A673 (cell line): ENCODE data around the gene CELSR1. TPM values are rescaled to one million over a fixed set of nuclear protein-coding genes. Genes with fewer than 3 reads are reported as not detected.
A peak's percentile ranks its signal among the peaks of the same experiment; 100 is the strongest.

Experiments
- BruUV-seq: library from RNA; stranded (reverse); fragments of 400-500 nt; replicated peaks from 2 replicates; lab custom pipeline; 2021; lab: Mats Ljungman, UMichigan
- CTCF ChIA-PET: fragments of 300-600 bp; sonication (Branson Sonifier 250); formaldehyde crosslinking; loops from one replicate; lab custom pipeline; 2022; ENCODE audit warnings: antibody characterized with exemption; lab: Charles Lee
- POLR2A ChIA-PET: fragments of 300-600 bp; sonication (Branson Sonifier 250); formaldehyde crosslinking; loops from one replicate; lab custom pipeline; 2022; ENCODE audit warnings: antibody characterized with exemption; ENCODE audit not compliant: low non-redundant PET; lab: Charles Lee
- DNase-seq: peaks from one replicate; pipeline ENCODE4 v3.0.0-alpha.2; 2015; ENCODE audit warnings: low spot score
- H3K27ac ChIP-seq: fragments of 200-600 bp; sonication (generic); 2 replicates; pipeline ENCODE4 v1.5.1; 2016; ENCODE audit warnings: mixed run types, low read depth, mild to moderate bottlenecking, mixed read lengths, antibody characterized with exemption, low read length; ENCODE audit not compliant: poor library complexity, severe bottlenecking
- H3K27me3 ChIP-seq: fragments of 200-600 bp; sonication (generic); replicated peaks from 2 replicates; pipeline ENCODE4 v1.6.1; 2017; ENCODE audit warnings: mixed run types, low read depth, mild to moderate bottlenecking, mixed read lengths, antibody characterized with exemption, low read length; ENCODE audit not compliant: insufficient read depth, poor library complexity
- H3K36me3 ChIP-seq: fragments of 200-600 bp; sonication (generic); 2 replicates; pipeline ENCODE4 v1.6.1; 2016; ENCODE audit warnings: mixed run types, mild to moderate bottlenecking, mixed read lengths, antibody characterized with exemption, low read length; ENCODE audit not compliant: insufficient read depth, poor library complexity, severe bottlenecking
- H3K4me1 ChIP-seq: fragments of 200-600 bp; sonication (generic); 2 replicates; pipeline ENCODE4 v1.6.1; 2017; ENCODE audit warnings: mixed run types, mild to moderate bottlenecking, mixed read lengths, antibody characterized with exemption, low read length; ENCODE audit not compliant: insufficient read depth, poor library complexity, severe bottlenecking
- H3K4me3 ChIP-seq: fragments of 200-600 bp; sonication (generic); 2 replicates; pipeline ENCODE4 v1.5.1; 2016; ENCODE audit warnings: low read depth, mixed run types, mild to moderate bottlenecking, mixed read lengths, low read length; ENCODE audit not compliant: poor library complexity, severe bottlenecking
- H3K9me3 ChIP-seq: fragments of 200-600 bp; sonication (generic); 2 replicates; pipeline ENCODE4 v1.6.1; 2016; ENCODE audit warnings: mixed run types, low read depth, mild to moderate bottlenecking, mixed read lengths, antibody characterized with exemption, low read length; ENCODE audit not compliant: poor library complexity, severe bottlenecking
- EZH2 ChIP-seq: fragments of 200-600 bp; sonication (generic); IDR thresholded peaks from 2 replicates; pipeline ENCODE4 v1.6.1; 2017; ENCODE audit warnings: borderline replicate concordance, low read depth, mild to moderate bottlenecking, mixed read lengths, antibody characterized with exemption, low read length; ENCODE audit not compliant: poor library complexity, severe bottlenecking
- intact Hi-C: fragments of 100-400 bp; cut with micrococcal nuclease; formaldehyde crosslinking; loops from one replicate; pipeline ENCODE4 v1.10.0; 2022; ENCODE audit not compliant: unreplicated experiment
- total RNA-seq: library from RNA; stranded (reverse); gene quantifications from 2 replicates; pipeline ENCODE4 v1.2.3, GENCODE V29; 2021
- TF ChIP-seq, protein P1 (sequence below): fragments of 300-800, 200-600 bp; sonication (generic); conservative IDR thresholded peaks from 2 replicates; pipeline ENCODE4 v1.5.1; 2017; ENCODE audit warnings: low read depth, mild to moderate bottlenecking, antibody characterized with exemption, low read length, moderate library complexity, mixed read lengths

Gene CELSR1
- total RNA-seq, 1 experiment from 2014 or later, result 2.3 TPM

GRCh38 chr22:46483353-46483752, 54.1 kb downstream of the CELSR1 start:
- Histone ChIP-seq H3K4me1 (peaks cover 5% of the 10 kb centered on the region), H3K36me3 (no peaks in the 10 kb centered on the region), H3K27ac (no peak overlapping the region), H3K9me3 (no peaks in the 10 kb centered on the region), H3K27me3 (no peaks in the 10 kb centered on the region), H3K4me3 (no peak overlapping the region)
- DNase-seq, result peak; percentile 61
- TF ChIP-seq, protein P1, sequence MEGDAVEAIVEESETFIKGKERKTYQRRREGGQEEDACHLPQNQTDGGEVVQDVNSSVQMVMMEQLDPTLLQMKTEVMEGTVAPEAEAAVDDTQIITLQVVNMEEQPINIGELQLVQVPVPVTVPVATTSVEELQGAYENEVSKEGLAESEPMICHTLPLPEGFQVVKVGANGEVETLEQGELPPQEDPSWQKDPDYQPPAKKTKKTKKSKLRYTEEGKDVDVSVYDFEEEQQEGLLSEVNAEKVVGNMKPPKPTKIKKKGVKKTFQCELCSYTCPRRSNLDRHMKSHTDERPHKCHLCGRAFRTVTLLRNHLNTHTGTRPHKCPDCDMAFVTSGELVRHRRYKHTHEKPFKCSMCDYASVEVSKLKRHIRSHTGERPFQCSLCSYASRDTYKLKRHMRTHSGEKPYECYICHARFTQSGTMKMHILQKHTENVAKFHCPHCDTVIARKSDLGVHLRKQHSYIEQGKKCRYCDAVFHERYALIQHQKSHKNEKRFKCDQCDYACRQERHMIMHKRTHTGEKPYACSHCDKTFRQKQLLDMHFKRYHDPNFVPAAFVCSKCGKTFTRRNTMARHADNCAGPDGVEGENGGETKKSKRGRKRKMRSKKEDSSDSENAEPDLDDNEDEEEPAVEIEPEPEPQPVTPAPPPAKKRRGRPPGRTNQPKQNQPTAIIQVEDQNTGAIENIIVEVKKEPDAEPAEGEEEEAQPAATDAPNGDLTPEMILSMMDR, result no peak
- TF ChIP-seq EZH2, result no peak
- intact Hi-C loops, result no loop called here
- ChIA-PET POLR2A (no interaction called here), CTCF (no interaction called here)
- BruUV-seq, result no TSS peak

DNA sequence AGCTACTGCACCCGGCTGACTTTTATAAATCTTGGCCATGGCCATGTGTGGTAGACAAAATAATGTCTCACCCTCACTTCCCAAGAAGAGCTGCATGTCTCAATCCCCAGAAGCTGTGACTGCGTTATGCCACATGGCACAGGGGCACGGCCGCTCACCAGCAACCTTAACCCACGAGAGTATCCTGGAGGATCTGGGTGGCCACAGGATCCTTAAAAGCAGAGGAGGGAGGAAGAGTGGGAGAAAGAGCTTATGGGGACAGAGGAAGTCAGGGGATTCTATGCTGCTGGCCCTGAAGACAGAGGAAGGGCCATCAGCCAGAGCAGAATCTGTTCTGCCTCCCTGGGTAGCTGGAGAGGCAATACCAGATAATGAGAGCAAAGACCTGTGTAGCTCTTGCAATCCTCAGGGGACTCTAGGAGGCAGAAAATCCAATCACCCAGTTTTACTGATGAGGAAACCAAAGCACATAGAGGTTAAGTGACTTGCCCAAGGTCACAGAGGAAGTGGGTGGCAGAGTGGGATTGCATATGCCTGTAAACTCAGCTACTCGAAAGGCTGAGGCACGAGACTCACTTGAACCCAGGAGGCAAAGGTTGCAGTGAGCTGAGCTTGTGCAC, 55.3 kb downstream of the CELSR1 start:
- ChIA-PET CTCF (no interaction called here), POLR2A (no interaction called here)
- no peak for DNase-seq
- no TSS peak for BruUV-seq
- Histone ChIP-seq H3K9me3 (no peaks in the 10 kb centered on the region), H3K36me3 (no peaks in the 10 kb centered on the region), H3K27me3 (no peaks in the 10 kb centered on the region), H3K4me1 (peaks cover 4% of the 10 kb centered on the region), H3K4me3 (no peak overlapping the region), H3K27ac (no peak overlapping the region)
- intact Hi-C loops, result no loop called here
- TF ChIP-seq, protein P1, result no peak
- no peak for TF ChIP-seq EZH2

DNA sequence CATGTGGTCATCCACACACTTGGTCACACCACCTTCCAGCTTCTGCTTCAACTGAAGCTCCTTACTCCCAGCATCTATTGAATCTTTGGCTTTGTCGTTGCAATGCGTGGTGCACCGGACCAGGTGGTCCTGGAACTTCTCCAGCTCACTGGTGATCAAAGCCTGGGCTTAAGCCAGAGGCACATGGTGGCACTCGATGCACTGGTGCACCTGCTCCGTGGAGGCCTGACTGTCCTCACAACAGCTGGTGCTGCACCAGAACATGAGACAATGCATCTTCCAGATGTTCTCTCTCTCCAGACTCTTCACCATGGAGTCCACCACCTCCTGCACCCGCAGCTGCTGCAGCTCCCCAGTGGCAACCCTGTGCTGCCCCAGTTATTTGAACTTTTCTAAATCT, 56.0 kb downstream of the CELSR1 start:
- TF ChIP-seq, protein P1, result no peak
- TF ChIP-seq EZH2, result no peak
- Histone ChIP-seq H3K4me3 (no peak overlapping the region), H3K36me3 (no peaks in the 10 kb centered on the region), H3K27ac (no peak overlapping the region), H3K9me3 (no peaks in the 10 kb centered on the region), H3K4me1 (no peaks in the 10 kb centered on the region), H3K27me3 (no peaks in the 10 kb centered on the region)
- ChIA-PET POLR2A (no interaction called here), CTCF (no interaction called here)
- intact Hi-C loops, result no loop called here
- BruUV-seq, result no TSS peak
- DNase-seq, result no peak
